ENCODE measurements around the gene RAD51B.

RAD51B gene

GRCh38 chr14:68523326-68523610 lies 703.7 kb downstream of the RAD51B start:
- no peak for DNase-seq (ENCODE audit: low read depth in 1 of 2, low spot score in 1 of 2)
- no peak for TF ChIP-seq JUND (IDR thresholded peaks at IDR 0.05; ENCODE audit: low read depth)
- in situ Hi-C loops (cut with HindIII; ENCODE audit: low pct_unique_long_range_greater_than_20kb, low sequenced_read_pairs): no loop called here

DNA sequence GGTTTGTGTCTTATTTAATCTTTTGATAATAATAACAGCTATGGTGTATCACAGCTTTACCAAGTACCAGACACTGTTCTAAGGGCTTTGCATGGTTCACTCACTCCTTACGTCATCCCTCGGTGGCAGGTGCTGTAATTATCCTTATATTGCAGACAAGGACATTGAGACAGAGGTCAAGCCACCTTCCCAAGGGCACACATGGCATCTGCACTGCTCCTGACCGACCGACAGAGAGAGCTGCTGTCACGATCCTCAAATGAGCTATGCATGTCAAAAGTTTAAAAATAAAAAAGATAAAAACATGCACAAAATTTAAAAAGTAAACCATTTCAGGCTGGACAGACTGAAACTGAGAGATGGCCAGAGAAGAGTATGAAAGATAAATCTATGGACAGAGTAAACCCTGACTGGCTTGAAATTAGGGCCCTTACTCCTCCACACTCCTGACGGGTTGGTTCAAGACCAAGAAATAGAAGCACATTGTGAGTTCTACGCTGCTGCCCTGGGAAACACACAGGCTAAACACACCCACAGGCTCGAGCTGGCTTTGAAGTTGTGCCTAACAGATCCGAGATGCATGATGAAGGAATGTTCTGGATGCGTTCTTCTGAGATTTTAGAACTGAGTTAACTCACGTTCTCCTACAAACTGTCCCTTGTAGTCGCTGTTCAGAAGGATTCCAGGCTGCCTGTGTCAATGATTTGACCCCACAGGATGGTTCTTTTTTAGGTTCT lies 704.6 kb downstream of the RAD51B start:
- no peak for TF ChIP-seq JUND (IDR thresholded peaks at IDR 0.05; ENCODE audit: low read depth)
- in situ Hi-C loops (cut with HindIII; ENCODE audit: low pct_unique_long_range_greater_than_20kb, low sequenced_read_pairs): no loop called here
- DNase-seq (ENCODE audit: low read depth in 1 of 2, low spot score in 1 of 2): no peak

DNA sequence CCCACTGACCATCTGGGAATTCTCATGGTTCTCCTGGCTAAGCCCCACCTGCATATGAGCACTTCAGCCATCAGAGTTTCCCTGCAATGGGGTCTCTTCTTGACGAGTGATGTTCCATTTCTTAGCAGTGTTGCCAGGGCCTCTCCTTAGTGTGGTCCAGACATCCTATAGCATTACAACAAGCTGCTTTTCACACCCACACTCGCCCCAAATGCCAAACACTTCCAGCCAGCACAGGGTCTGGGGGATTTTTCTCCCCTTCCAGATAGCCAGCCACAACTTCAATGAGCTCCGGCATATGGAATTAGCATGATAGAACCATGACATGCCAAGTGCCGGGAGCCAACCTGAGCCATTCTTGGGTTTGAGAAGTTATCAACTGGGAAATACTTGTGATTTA lies 705.9 kb downstream of the RAD51B start:
- no peak for TF ChIP-seq JUND (IDR thresholded peaks at IDR 0.05; ENCODE audit: low read depth)
- in situ Hi-C loops (cut with HindIII; ENCODE audit: low pct_unique_long_range_greater_than_20kb, low sequenced_read_pairs): no loop called here
- no peak for DNase-seq (ENCODE audit: low read depth in 1 of 2, low spot score in 1 of 2)

- no peak for TF ChIP-seq JUND (IDR thresholded peaks at IDR 0.05; ENCODE audit: low read depth)
- no peak for DNase-seq (ENCODE audit: low read depth in 1 of 2, low spot score in 1 of 2)
- in situ Hi-C loops (cut with HindIII; ENCODE audit: low pct_unique_long_range_greater_than_20kb, low sequenced_read_pairs): no loop called here
These were observed 707.0 kb downstream of the RAD51B start for GRCh38 chr14:68526512-68527091.

- in situ Hi-C loops (cut with HindIII; ENCODE audit: low pct_unique_long_range_greater_than_20kb, low sequenced_read_pairs): no loop called here
- DNase-seq (ENCODE audit: low read depth in 1 of 2, low spot score in 1 of 2): peak in 1 of 2 experiments; percentile 52
- TF ChIP-seq JUND (IDR thresholded peaks at IDR 0.05; ENCODE audit: low read depth): no peak
These were observed 707.8 kb downstream of the RAD51B start for GRCh38 chr14:68527329-68527851.

- DNase-seq (ENCODE audit: low read depth in 1 of 2, low spot score in 1 of 2): no peak
- no peak for TF ChIP-seq JUND (IDR thresholded peaks at IDR 0.05; ENCODE audit: low read depth)
- in situ Hi-C loops (cut with HindIII; ENCODE audit: low pct_unique_long_range_greater_than_20kb, low sequenced_read_pairs): no loop called here
These were observed 708.6 kb downstream of the RAD51B start for GRCh38 chr14:68528040-68528687.

- in situ Hi-C loops (cut with HindIII; ENCODE audit: low pct_unique_long_range_greater_than_20kb, low sequenced_read_pairs): no loop called here
- DNase-seq (ENCODE audit: low read depth in 1 of 2, low spot score in 1 of 2): no peak
- no peak for TF ChIP-seq JUND (IDR thresholded peaks at IDR 0.05; ENCODE audit: low read depth)
These were observed 710.9 kb downstream of the RAD51B start for GRCh38 chr14:68530443-68530842.

DNA sequence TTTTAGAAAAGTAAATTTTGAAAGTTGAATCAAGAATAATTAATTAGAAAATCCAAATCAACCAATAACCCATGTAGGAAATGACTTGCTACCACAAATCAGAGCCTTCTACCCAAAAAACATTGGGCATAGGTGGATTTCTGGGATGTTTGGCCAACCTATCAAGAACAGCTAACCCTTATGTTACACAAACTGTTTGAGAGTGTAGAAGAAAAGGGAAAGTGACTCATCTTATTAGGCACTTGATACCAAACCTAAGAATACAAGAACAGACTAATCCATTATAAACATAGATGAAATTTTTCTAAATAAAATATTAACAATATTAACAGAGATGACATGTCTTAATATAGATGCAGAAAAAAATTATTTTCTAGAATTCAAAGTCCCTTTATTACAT lies 712.9 kb downstream of the RAD51B start:
- DNase-seq (ENCODE audit: low read depth in 1 of 2, low spot score in 1 of 2): no peak
- in situ Hi-C loops (cut with HindIII; ENCODE audit: low pct_unique_long_range_greater_than_20kb, low sequenced_read_pairs): no loop called here
- no peak for TF ChIP-seq JUND (IDR thresholded peaks at IDR 0.05; ENCODE audit: low read depth)

DNA sequence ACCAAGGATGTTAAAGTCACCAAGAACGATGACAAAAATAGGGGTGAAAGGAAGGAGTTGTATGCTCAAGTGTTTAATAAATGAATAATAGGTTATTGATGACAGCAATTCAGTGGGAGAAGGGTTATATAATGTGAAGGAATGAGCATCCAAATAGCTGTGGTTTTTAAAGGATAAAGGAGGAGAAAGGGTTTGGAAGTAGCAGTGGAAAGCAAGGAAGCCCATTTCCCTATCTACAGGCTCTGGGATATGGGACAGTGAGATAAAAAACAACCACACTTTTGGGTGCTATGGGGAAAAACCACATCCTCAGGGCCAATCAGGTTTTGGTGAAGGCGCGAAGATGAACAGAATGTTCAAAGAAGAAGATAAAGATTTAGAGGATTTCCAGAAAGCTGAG lies 714.7 kb downstream of the RAD51B start:
- no peak for DNase-seq (ENCODE audit: low read depth in 1 of 2, low spot score in 1 of 2)
- no peak for TF ChIP-seq JUND (IDR thresholded peaks at IDR 0.05; ENCODE audit: low read depth)
- in situ Hi-C loops (cut with HindIII; ENCODE audit: low pct_unique_long_range_greater_than_20kb, low sequenced_read_pairs): no loop called here

- in situ Hi-C loops (cut with HindIII; ENCODE audit: low pct_unique_long_range_greater_than_20kb, low sequenced_read_pairs): no loop called here
- no peak for DNase-seq (ENCODE audit: low read depth in 1 of 2, low spot score in 1 of 2)
These were observed 715.9 kb downstream of the RAD51B start for GRCh38 chr14:68535404-68536017.

GRCh38 chr14:68536018-68536410 lies 716.4 kb downstream of the RAD51B start:
- in situ Hi-C loops (cut with HindIII; ENCODE audit: low pct_unique_long_range_greater_than_20kb, low sequenced_read_pairs): no loop called here
- no peak for DNase-seq (ENCODE audit: low read depth in 1 of 2, low spot score in 1 of 2)
- no peak for TF ChIP-seq JUND (IDR thresholded peaks at IDR 0.05; ENCODE audit: low read depth)

More at GRCh38 chr14:68535404-68536017, 715.9 kb downstream of the RAD51B start:
- no peak for TF ChIP-seq JUND (IDR thresholded peaks at IDR 0.05; ENCODE audit: low read depth)

GRCh38 chr14:68538639-68539038 lies 719.1 kb downstream of the RAD51B start:
- no peak for DNase-seq (ENCODE audit: low read depth in 1 of 2, low spot score in 1 of 2)
- TF ChIP-seq JUND (IDR thresholded peaks at IDR 0.05; ENCODE audit: low read depth): no peak
- in situ Hi-C loops (cut with HindIII; ENCODE audit: low pct_unique_long_range_greater_than_20kb, low sequenced_read_pairs): no loop called here

DNA sequence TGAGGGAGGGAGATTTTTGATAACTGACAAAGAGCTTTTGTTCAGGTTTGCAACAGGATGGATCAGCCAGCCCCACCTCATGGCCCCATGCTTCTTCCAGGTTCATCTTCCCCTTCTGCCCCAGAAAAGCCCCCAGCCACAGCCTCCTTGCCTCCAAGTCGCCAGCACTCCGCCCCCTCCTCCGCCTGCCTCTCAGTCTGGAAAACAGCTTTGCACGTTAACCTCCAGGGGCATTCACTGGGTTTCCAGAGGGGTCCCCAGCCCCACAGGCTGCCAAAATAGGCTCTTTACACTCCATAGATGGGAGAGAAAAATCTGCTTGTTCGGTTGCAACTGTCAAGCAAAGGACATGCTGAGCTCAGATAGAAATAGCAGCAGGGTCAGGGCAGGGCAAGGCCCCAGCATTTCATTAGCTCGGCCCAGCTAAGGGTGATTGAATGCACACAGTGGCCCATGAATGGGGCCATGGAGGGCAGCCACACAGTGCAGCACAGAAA lies 719.7 kb downstream of the RAD51B start:
- no peak for TF ChIP-seq JUND (IDR thresholded peaks at IDR 0.05; ENCODE audit: low read depth)
- DNase-seq (ENCODE audit: low read depth in 1 of 2, low spot score in 1 of 2): no peak
- in situ Hi-C loops (cut with HindIII; ENCODE audit: low pct_unique_long_range_greater_than_20kb, low sequenced_read_pairs): no loop called here

Measured in T47D (cell line).